GM23338 (cell line): Measurements from ENCODE around the gene DUSP15.

Experiments
- CREB1 ChIP-seq: fragments of 250-450 bp; sonication (Bioruptor Pico); IDR thresholded peaks from 2 replicates; pipeline ENCODE4 v1.5.0; 2020; ENCODE audit warnings: low read depth, mild to moderate bottlenecking, moderate library complexity
- ETS1 ChIP-seq: IDR thresholded peaks from 2 replicates; pipeline ENCODE4 v1.6.1; 2016; ENCODE audit warnings: antibody characterized with exemption
- EZH2 ChIP-seq: fragments of 200-600 bp; sonication (generic); IDR thresholded peaks from one replicate; pipeline ENCODE4 v1.8.0; 2017; ENCODE audit warnings: antibody characterized with exemption, mild to moderate bottlenecking, low read depth; ENCODE audit not compliant: unreplicated experiment
- EZH2phosphoT487 ChIP-seq: fragments of 200-600 bp; sonication (generic); IDR thresholded peaks from one replicate; pipeline ENCODE4 v1.8.1; 2018; ENCODE audit warnings: antibody characterized with exemption; ENCODE audit not compliant: unreplicated experiment
- JUNB ChIP-seq: IDR thresholded peaks from one replicate; pipeline ENCODE4 v1.6.1; 2016; ENCODE audit warnings: antibody characterized with exemption; ENCODE audit not compliant: unreplicated experiment
- NANOG ChIP-seq: IDR thresholded peaks from 2 replicates; pipeline ENCODE4 v1.6.1; 2016; ENCODE audit warnings: antibody characterized with exemption, borderline replicate concordance
- POLR2AphosphoS5 ChIP-seq: IDR thresholded peaks from 2 replicates; pipeline ENCODE4 v1.6.1; 2016; ENCODE audit warnings: antibody characterized with exemption, low read depth
- ZNF114 ChIP-seq: fragments of 250-450 bp; sonication (Bioruptor Pico); IDR thresholded peaks from 2 replicates; pipeline ENCODE4 v1.5.0; 2020; ENCODE audit warnings: mild to moderate bottlenecking, moderate library complexity
- ZNF331 ChIP-seq: fragments of 250-450 bp; sonication (Bioruptor Pico); IDR thresholded peaks from 2 replicates; pipeline ENCODE4 v1.5.0; 2020; ENCODE audit warnings: low read depth, mild to moderate bottlenecking, moderate library complexity
- TF ChIP-seq, protein P1 (sequence below), 2 experiments: fragments of 200-600 bp in 1 of 2; sonication (generic) in 1 of 2; conservative IDR thresholded peaks; 2 replicates each; pipeline versions ENCODE4 v1.5.1 to v1.6.1; 2016 to 2017; ENCODE audit warnings: antibody characterized with exemption in 2 of 2, low read depth in 2 of 2, mild to moderate bottlenecking in 2 of 2, moderate library complexity in 1 of 2
- TF ChIP-seq, protein P2 (sequence below): IDR thresholded peaks from one replicate; pipeline ENCODE4 v1.6.1; 2018; ENCODE audit warnings: antibody characterized with exemption; ENCODE audit not compliant: unreplicated experiment
- TF ChIP-seq, protein P3 (sequence below): fragments of 250-450 bp; sonication (Bioruptor Pico); IDR thresholded peaks from 2 replicates; pipeline ENCODE4 v1.5.0; 2020; ENCODE audit warnings: mild to moderate bottlenecking, moderate library complexity

DNA sequence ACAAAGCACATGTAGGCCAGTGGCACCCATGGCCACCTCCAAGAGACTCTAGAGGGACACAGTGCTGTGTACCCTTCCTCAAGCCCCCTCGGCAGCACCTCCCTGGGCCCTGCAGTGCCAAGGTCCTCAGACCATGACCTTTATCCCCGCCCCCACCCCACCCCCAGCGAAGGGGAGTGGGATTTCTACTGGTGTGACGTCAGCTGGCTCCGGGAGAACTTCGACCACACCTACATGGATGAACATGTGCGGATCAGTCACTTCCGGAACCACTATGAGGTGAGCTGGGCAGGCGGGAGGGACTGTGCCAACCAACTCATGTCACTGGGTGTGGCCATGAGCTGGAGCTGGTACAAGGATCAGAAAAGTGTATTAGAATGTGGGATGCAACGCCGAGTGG lies 38.1 kb upstream of the DUSP15 start:
- TF ChIP-seq, protein P1, sequence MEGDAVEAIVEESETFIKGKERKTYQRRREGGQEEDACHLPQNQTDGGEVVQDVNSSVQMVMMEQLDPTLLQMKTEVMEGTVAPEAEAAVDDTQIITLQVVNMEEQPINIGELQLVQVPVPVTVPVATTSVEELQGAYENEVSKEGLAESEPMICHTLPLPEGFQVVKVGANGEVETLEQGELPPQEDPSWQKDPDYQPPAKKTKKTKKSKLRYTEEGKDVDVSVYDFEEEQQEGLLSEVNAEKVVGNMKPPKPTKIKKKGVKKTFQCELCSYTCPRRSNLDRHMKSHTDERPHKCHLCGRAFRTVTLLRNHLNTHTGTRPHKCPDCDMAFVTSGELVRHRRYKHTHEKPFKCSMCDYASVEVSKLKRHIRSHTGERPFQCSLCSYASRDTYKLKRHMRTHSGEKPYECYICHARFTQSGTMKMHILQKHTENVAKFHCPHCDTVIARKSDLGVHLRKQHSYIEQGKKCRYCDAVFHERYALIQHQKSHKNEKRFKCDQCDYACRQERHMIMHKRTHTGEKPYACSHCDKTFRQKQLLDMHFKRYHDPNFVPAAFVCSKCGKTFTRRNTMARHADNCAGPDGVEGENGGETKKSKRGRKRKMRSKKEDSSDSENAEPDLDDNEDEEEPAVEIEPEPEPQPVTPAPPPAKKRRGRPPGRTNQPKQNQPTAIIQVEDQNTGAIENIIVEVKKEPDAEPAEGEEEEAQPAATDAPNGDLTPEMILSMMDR (conservative IDR thresholded peaks at IDR 0.05; ENCODE audit: low read depth in 2 of 2): no peak
- TF ChIP-seq JUNB (no peak), EZH2 (no peak), POLR2AphosphoS5 (no peak), NANOG (no peak), EZH2phosphoT487 (no peak), CREB1 (CRISPR knock-in tag) (no peak), ZNF331 (CRISPR knock-in tag) (no peak), ETS1 (no peak), ZNF114 (CRISPR knock-in tag) (no peak)
- TF ChIP-seq, protein P2, sequence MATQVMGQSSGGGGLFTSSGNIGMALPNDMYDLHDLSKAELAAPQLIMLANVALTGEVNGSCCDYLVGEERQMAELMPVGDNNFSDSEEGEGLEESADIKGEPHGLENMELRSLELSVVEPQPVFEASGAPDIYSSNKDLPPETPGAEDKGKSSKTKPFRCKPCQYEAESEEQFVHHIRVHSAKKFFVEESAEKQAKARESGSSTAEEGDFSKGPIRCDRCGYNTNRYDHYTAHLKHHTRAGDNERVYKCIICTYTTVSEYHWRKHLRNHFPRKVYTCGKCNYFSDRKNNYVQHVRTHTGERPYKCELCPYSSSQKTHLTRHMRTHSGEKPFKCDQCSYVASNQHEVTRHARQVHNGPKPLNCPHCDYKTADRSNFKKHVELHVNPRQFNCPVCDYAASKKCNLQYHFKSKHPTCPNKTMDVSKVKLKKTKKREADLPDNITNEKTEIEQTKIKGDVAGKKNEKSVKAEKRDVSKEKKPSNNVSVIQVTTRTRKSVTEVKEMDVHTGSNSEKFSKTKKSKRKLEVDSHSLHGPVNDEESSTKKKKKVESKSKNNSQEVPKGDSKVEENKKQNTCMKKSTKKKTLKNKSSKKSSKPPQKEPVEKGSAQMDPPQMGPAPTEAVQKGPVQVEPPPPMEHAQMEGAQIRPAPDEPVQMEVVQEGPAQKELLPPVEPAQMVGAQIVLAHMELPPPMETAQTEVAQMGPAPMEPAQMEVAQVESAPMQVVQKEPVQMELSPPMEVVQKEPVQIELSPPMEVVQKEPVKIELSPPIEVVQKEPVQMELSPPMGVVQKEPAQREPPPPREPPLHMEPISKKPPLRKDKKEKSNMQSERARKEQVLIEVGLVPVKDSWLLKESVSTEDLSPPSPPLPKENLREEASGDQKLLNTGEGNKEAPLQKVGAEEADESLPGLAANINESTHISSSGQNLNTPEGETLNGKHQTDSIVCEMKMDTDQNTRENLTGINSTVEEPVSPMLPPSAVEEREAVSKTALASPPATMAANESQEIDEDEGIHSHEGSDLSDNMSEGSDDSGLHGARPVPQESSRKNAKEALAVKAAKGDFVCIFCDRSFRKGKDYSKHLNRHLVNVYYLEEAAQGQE: no peak
- TF ChIP-seq, protein P3, sequence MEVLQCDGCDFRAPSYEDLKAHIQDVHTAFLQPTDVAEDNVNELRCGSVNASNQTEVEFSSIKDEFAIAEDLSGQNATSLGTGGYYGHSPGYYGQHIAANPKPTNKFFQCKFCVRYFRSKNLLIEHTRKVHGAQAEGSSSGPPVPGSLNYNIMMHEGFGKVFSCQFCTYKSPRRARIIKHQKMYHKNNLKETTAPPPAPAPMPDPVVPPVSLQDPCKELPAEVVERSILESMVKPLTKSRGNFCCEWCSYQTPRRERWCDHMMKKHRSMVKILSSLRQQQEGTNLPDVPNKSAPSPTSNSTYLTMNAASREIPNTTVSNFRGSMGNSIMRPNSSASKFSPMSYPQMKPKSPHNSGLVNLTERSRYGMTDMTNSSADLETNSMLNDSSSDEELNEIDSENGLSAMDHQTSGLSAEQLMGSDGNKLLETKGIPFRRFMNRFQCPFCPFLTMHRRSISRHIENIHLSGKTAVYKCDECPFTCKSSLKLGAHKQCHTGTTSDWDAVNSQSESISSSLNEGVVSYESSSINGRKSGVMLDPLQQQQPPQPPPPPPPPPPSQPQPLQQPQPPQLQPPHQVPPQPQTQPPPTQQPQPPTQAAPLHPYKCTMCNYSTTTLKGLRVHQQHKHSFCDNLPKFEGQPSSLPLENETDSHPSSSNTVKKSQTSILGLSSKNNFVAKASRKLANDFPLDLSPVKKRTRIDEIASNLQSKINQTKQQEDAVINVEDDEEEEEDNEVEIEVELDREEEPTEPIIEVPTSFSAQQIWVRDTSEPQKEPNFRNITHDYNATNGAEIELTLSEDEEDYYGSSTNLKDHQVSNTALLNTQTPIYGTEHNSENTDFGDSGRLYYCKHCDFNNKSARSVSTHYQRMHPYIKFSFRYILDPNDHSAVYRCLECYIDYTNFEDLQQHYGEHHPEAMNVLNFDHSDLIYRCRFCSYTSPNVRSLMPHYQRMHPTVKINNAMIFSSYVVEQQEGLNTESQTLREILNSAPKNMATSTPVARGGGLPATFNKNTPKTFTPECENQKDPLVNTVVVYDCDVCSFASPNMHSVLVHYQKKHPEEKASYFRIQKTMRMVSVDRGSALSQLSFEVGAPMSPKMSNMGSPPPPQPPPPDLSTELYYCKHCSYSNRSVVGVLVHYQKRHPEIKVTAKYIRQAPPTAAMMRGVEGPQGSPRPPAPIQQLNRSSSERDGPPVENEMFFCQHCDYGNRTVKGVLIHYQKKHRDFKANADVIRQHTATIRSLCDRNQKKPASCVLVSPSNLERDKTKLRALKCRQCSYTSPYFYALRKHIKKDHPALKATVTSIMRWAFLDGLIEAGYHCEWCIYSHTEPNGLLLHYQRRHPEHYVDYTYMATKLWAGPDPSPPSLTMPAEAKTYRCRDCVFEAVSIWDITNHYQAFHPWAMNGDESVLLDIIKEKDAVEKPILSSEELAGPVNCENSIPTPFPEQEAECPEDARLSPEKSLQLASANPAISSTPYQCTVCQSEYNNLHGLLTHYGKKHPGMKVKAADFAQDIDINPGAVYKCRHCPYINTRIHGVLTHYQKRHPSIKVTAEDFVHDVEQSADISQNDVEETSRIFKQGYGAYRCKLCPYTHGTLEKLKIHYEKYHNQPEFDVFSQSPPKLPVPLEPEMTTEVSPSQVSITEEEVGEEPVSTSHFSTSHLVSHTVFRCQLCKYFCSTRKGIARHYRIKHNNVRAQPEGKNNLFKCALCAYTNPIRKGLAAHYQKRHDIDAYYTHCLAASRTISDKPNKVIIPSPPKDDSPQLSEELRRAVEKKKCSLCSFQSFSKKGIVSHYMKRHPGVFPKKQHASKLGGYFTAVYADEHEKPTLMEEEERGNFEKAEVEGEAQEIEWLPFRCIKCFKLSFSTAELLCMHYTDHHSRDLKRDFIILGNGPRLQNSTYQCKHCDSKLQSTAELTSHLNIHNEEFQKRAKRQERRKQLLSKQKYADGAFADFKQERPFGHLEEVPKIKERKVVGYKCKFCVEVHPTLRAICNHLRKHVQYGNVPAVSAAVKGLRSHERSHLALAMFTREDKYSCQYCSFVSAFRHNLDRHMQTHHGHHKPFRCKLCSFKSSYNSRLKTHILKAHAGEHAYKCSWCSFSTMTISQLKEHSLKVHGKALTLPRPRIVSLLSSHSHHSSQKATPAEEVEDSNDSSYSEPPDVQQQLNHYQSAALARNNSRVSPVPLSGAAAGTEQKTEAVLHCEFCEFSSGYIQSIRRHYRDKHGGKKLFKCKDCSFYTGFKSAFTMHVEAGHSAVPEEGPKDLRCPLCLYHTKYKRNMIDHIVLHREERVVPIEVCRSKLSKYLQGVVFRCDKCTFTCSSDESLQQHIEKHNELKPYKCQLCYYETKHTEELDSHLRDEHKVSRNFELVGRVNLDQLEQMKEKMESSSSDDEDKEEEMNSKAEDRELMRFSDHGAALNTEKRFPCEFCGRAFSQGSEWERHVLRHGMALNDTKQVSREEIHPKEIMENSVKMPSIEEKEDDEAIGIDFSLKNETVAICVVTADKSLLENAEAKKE (CRISPR knock-in tag): no peak
